HG03139 (cell line): ENCODE data around the gene NR4A3.
"Not testable (repeated sequence)": the region's sequence is repeated elsewhere in the genome, so short reads cannot be mapped to it uniquely, and the experiment has no call there.

ENCODE experiments used
- ATAC-seq: cut with Tn5 transposase; IDR thresholded peaks from one replicate; pipeline ENCODE4 v1.9.1; 2021; ENCODE audit not compliant: unreplicated experiment

NR4A3 gene

DNA sequence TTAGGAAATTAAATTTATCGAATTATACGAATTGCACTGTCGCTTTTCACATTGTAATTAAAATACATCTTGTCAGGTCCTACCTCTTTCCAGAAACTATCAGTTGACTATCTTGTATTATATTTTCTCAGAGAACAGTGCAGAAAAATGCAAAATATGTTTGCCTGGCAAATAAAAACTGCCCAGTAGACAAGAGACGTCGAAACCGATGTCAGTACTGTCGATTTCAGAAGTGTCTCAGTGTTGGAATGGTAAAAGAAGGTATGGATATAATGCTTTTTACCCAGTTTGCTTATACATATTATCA is 10.8 kb downstream of the NR4A3 start:
- ATAC-seq = no peak

DNA sequence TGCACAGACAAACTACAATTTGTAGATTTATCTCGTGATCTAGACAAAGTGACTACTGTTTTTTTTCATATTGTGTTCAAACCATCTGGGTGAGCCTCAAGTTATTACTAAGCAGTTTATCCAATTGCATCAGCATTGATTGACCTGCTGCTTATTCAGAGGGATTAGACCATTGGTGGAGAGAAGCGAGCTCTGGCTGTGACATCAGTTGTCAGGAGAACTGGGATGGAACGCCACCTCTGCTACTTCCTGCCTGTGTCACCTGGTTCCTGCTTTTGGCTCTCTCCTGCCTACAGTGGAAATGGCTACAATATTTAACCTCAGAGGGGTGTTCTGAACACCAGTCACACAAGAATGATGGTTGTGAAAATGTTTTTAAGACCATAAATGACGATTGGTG is 12.1 kb downstream of the NR4A3 start:
- no peak for ATAC-seq

DNA sequence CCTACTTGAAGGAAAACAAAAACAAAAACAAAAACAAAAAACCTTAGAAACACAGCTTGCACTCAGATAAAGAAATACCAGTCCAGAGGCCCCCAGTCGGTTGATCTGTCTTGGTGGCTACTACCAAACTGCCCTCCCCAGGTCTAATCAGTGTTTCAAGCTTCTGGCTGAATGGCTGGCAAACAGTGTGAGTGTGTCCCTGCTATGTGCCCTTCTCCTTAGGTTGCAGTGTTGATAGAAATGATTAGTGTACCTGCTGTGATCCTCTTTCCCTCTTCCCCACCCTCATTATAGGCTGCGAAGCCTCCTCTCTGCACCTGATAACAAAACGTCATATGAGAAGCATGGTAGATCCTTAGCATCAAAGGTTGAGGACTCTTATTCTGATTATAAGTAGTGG is 12.8 kb downstream of the NR4A3 start:
- no peak for ATAC-seq

DNA sequence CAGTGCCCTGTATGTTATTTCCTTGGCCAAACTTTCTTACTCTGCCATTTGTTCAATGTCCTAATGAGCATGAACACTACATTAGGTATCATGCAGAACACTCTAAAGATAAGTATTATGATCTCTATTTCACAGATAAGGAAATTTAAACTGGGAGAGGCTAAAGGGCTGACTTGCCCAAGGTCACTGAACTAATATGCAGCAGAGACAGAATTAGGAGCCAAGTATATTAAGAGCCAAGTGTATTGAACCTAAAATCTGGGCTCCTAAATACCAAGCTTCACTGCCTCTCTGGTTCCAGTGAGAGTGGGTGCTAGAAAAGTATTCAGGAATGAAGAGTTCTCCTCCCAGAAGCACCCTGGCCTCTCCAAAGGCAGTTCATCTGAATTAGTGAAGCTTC is 13.5 kb downstream of the NR4A3 start:
- no peak for ATAC-seq

DNA sequence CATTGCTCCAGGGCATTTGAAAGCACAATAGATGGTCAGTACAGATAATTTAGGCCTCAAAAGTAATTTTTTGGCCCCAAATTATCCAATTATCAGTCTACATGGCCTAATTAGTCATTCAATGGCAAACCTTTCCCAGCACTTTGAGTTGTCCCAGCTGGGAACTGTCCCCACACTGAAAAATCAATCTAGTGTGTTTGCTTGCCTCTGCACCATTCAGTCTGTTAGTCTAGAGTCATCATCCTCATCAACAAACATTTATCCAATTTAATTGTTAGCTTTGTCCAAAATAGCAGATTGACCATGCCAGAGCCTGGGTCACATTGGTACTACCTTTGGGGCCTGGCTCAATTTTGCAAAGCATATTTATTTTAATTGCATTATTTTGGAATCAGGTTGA is 13.9 kb downstream of the NR4A3 start:
- ATAC-seq = no peak

DNA sequence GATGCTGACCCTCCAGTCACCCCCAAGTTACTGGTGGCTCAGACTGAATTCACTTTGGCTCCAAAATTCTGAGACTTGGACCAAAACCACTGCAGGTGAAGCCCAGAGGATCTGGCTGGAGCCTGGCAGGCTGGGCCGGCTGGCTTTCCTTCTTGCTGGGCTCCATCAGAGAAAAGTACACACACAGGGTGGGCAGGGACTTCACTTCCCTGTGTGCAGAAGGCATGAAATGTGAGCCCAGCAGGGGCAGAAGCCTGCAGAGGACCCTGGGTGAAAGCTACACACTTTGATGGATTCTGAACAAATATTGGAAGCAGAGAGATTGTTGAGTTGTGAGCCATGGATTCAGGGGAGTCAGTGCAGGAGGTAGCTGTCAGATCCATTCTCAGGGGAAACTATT is 18.4 kb downstream of the NR4A3 start:
- ATAC-seq = no peak

DNA sequence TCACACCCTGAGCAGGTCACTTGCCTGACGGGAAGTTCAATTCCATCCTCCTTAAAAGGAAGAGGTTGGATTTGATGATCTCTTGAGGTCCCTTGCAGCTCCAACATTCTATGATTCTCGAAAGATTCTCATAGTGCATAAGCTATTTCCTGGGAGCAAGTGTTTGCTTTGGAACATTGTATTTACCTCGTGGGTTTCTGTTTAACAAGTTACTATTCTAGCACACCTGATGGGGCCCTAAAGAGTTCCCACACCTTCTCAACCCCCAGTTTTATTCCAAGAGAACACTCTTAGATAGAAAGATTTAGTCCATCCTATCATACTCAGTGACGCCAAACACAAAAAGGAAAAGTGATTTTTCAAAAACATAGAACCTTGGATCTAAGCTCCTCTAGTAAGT is 23.4 kb downstream of the NR4A3 start:
- ATAC-seq = no peak

DNA sequence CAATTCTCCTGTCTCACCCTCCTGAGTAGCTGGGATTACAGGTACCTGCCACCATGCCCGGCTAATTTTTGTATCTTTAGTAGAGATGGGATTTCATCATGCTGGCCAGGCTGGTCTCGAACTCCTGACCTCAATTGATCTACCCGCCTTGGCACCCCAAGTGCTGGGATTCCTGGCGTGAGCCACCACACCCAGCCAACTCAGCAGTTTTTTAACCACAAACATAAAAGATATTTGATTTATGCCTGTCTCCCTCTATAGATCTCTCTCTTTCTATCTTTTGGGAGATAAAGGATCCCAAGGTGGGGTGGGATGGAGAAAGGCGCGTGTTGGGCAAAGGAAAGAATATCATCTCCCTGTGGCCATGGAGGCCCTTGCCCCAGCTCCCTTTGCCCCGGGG is 26.8 kb downstream of the NR4A3 start:
- ATAC-seq = no peak

DNA sequence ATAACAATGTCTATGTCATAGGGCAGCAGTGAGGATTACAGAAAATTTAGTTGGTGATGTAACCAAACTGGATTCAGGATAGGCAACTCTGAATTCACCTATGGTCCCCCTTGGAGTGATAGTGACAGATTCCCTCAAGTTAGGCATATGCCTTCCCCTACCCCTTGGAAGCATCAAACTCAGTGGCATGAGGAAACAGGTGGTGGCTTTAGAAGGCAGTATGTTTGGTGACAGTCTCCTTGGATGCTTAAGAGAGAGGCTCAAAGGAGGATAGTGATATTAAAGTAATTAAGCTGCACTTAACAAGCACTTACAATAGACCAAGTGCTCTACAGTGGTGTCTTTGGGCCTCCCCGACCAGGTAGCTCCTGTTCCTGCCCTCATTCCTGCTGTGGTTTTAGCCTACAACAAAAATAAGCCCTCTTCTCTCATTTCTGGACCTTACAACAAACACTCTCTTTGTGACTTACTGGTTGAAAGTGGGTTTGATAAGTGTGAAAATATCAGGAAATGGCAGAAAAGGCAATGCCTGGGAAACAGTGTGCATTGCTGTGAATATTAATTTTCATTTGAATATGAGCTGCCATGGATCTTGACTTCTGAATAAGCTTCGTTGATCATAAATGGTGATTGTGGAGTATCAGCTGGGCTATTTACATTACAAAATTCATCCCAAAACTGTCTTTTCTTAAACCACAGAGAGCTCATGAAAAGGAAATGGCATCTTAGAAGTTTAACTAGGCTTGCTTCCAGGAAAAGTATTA is 29.2 kb downstream of the NR4A3 start:
- ATAC-seq = peak; percentile 11

DNA sequence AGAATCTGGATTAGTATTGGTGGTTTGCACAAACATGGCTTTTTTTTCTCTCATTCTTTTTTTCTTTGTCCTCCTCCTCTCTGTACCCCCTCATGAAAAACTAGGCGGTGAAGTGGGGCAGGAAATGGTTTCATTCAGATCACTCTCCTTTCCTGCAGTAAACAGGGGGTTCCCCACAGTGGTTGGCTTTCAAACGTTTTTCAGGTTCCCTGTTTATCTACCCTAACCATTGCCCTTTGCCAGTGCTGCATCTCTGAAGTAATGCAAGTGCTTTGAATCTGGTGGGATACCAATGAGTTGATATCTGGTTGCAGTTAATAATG is 29.8 kb downstream of the NR4A3 start:
- ATAC-seq = peak; percentile 85

DNA sequence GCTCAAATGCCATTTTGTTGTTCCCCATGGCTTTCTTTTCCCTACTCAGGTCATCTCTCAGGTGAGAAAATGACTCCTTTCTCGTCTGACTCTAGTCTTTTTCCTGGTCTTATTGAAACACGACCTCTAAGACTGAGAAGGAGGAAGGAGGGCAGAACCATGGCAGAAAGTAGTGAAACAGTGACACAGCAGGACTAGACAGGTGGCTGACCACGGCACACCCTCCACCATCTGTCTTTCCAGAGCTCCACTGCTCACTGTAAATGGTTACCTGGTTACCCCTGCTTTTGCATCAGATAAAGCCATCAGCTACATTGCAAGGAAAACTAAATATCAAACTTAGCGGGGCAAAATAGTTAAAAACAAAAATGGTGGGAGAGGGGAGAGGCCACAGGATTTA is 30.9 kb downstream of the NR4A3 start:
- peak; percentile 50 for ATAC-seq

DNA sequence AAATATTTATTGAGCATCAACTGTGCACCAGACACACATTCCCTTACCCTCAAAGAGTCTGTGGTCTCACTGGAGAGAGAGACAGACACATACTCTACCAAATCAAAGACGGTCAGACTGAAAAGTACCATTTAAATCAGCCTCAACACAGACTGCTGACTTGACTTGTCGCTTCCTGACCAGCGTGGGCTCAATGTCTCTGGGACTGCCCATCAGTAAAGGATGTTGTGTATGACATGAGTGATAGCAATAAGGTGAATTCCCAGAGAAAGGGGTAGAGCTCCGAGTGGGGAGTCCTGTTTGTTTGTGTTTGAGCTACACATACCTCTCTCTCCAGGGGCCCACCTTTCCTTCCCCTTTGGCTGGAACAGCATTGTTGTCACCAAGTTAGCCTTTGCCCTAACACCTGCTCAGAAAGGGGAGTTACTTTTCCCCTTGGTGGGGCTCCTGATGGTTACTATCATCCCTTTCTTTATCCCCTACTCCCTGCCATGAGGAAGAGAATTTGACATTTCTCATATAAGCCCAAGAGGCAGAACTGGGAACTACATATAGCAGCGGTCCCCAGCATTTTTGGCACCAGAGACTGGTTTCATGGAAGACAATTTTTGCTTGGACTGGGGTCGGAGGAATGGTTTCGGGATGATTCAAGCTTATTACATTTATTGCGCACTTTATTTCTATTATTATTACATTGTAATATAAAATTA is 33.9 kb downstream of the NR4A3 start:
- ATAC-seq = no peak

DNA sequence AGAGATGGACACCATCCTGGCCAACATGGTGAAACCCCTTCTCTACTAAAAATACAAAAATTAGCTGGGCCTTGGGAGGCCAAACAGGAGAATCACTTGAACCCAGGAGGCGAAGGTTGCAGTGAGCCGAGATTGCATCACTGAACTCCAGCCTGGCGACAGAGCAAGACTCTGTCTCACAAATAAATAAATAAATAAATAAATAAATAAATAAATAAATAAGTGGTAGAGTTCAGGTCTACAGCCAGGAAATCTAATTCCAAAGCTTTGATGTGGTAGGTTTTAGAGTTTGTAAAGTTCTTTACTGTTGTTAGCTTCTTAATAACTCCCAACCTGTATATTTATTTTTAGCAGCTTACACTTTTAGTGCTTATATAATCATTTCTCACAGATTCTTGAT is 35.9 kb downstream of the NR4A3 start:
- not testable (repeated sequence) for ATAC-seq

DNA sequence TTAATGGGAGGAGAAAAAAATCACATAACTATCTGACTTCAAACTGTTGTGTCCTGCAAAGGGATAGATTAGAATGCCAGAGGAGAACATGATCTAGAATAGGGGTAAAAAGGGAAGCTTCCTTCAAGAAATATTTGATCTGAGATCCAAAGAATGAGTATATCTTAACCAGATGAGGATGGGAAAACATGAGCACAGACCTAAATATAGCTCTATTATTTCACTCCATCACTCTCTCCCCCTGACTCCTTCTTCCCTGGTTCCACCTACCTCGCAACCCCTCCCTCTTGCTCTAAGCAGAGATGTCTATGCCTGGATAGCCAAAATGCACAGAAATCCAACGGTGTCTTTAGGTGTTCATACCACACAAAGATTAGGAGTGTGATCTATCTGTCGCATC is 36.4 kb downstream of the NR4A3 start:
- ATAC-seq = no peak

DNA sequence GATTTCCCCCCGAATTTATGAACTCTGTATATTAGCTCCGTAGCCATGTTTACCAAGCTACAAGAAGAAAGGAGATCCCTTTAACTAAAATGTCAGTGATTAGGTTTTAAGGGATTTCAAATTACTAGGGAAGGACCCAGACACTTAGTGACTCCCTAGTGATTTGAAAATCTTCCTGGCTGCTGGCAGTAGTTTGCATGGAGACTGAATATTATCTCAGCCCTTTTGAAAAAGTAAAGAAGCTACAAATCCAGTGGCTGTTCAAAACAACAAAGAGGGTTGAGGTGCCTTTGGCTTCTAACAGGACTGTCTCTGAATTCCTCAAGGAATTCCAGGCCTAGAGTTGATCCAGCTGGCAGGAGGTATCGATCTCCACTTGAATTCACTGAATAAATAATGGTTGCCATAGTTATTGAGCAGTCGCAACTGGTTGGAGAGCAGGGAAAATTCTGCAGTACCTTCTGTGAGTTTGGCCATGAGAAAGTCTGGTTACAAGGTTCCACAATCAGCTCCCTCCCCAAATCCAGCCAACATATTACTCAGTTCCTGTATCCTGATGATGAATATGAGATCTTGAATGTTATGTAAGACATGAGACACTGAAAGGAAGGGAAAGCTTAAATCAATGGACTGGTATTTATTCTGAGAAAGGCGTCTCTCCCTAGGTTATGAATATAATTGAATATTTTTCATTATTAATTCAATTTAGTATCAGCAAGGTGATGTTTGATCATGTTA is 37.7 kb downstream of the NR4A3 start:
- ATAC-seq = no peak

DNA sequence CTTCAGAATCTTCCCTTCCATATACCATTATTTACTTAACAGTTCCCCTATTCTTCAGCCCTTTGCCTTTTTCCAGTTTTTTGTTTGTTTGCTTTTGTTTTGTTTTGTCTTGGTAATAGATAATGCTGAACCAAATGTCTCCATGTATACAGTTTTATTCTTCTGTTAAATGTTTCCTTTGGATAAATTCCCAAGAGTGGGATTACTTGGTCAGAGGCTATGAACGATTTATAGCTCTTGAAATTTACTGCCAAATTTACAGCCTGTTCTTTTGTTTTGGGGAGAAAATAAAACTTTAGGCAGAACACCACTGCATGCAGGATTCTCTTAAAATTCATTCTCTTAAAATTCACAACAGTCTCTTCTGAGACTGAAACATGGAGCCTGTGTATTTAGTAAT is 38.6 kb downstream of the NR4A3 start:
- no peak for ATAC-seq

DNA sequence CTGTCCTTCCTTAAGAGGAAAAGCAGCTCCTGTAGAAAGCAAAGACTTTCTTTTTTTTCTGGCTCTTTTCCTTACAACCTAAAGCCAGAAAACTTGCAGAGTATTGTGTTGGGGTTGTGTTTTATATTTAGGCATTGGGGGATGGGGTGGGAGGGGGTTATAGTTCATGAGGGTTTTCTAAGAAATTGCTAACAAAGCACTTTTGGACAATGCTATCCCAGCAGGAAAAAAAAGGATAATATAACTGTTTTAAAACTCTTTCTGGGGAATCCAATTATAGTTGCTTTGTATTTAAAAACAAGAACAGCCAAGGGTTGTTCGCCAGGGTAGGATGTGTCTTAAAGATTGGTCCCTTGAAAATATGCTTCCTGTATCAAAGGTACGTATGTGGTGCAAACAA is 42.3 kb downstream of the NR4A3 start:
- ATAC-seq = no peak

DNA sequence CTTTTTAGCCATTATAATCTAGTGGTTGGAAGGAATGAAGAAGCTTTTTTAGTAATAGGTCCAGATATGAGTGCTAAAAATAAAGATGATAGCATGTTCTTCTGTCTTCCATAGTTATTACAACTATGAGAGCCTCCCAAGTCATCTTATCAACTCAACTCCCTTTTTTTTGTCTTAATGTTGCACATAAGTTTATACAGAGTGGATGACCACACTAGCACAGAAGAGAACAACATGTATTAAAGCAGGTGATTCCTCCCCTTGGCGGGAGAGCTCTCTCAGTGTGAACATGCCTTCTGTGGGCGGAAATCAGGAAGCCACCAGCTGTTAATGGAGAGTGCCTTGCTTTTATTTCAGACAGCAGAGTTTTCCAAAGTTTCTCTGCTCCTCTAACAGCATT is 44.7 kb downstream of the NR4A3 start:
- ATAC-seq = no peak

DNA sequence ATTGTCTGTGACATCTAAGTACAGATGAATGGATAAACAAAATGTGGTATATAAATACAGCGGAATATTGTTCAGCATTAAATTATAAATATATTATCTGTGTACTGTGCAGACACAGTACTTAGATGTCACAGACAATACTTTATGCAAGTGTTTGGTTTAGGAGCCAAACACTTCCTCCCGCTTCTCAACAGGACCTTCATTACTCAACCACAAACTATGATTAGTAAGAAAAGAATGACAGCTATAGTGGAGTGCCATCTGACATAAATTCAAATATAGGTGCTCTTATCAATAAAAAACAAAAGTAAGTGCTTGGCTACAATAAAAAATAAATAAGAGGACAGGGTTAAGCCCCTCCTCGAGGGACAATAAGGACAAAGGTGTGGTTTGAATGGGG is 45.9 kb downstream of the NR4A3 start:
- no peak for ATAC-seq

DNA sequence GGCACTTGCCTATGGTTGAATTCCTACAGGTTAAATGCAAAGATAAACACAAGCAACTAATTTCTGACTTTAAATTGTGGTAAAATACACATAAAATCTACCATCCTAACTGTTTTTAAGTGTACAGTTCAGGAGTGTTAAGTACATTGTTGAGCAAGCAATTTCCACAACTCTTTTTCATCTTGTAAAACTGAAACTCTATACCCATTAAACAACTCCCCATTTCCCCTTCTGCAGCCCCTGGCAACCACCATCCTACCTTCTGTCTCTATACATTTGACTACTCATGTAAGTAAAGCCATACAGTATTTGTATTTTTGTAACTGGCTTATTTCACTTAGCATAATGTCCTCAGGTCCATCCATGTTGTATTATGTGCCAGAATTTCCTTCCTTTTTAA is 46.3 kb downstream of the NR4A3 start:
- peak; percentile 52 for ATAC-seq

DNA sequence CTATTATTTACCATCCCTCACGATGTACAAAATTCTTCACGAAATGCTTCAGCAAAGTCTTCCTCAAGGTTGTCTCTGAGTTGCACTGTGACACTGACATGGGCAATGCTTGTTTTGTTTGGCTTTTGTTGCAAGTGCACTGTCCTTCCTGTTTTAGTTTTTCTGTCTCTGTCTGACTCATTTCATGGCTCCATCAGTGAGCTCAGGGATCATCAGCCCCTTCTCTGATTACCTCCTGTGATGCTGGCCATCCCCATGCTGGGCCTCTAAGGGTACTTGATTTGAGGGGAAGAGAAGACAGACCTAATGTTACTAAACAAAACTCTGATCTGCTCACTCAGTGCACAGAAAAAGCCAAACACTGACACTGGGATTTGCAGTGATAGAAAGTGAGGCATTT is 47.2 kb downstream of the NR4A3 start:
- ATAC-seq = peak; percentile 66

DNA sequence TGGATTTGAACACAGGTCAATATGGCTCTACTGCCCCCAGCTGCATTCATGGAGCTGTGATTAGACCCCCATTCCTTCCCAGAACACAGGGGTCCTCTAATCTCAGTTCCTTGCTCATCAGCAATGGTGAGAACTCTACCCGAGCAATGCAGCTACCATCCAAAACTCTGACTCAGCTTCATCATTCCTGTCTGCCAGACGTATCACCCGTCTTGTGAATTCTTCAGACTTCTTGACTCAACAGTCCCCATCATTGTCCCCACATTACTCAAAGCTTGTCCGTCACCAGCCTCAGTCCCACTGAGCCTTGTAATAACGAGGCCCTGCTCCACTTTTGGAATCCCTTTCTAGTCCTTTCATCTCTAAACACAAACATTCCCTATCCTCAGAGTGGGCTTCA is 48.4 kb downstream of the NR4A3 start:
- ATAC-seq = no peak
